ENCODE results near the gene SCGB1D1. TPM values are rescaled to one million over a fixed set of nuclear protein-coding genes. Genes with fewer than 3 reads are reported as not detected.
"Not testable (repeated sequence)": the region's sequence is repeated elsewhere in the genome, so short reads cannot be mapped to it uniquely, and the experiment has no call there.

SCGB1D1 gene
- total RNA-seq, 2 donors from 2014 or later, result not detected

DNA sequence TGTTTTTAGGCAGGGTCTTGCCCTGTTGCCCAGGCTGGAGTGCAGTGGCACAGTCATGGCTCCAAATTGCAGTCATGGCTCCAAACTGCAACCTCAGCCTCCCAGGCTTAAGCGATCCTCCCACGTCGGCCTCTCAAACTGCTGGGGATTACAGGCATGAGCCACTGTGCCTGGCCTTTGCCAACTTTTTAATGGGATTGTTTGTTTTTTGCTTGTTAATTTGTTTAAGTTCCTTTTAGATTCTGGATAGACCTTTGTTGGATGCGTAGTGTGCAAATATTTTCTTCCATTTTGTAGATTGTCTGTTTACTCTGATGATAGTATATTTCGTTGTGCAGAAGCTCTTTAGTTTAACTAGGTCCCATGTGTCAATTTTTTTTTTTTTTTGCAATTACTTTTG is 10.0 kb upstream of the SCGB1D1 start:
- Mint-ChIP-seq H3K4me1 (no peaks in the 10 kb centered on the region), H3K36me3 (ENCODE audit: low read depth) (peaks cover 3% of the 10 kb centered on the region), H3K27me3 (peaks cover 25% of the 10 kb centered on the region), H3K27ac (no peak overlapping the region), H3K4me3 (no peak overlapping the region)
- ATAC-seq (no peak), DNase-seq (no peak)
- H3K9me3 ChIP-seq (ENCODE audit: control insufficient read depth, low read length, poor library complexity, severe bottlenecking), result no peaks in the 10 kb centered on the region

DNA sequence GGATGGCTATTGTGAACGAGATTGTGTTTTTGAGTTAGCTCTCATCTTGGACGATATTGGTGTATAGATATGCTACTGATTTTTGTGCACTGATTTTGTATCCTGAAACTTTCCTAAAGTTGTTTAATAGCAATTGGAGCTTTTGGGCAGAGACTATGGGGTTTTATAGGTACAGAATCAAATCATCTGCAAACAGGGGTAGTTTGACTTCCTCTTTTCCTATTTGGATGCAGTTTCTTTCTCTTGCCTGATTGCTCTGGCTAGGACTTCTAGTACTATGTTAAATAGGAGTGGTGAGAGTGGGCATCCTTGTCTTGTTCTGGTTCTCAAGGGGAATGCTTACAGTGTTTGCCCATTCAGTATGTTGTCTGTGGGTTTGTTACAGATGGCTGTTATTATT is 8.9 kb upstream of the SCGB1D1 start:
- Mint-ChIP-seq H3K27me3 (peaks cover 29% of the 10 kb centered on the region), H3K4me1 (no peaks in the 10 kb centered on the region), H3K36me3 (ENCODE audit: low read depth) (peaks cover 6% of the 10 kb centered on the region), H3K27ac (no peak overlapping the region), H3K4me3 (no peak overlapping the region)
- H3K9me3 ChIP-seq (ENCODE audit: control insufficient read depth, low read length, poor library complexity, severe bottlenecking), result no peaks in the 10 kb centered on the region
- no peak for DNase-seq
- no peak for ATAC-seq

DNA sequence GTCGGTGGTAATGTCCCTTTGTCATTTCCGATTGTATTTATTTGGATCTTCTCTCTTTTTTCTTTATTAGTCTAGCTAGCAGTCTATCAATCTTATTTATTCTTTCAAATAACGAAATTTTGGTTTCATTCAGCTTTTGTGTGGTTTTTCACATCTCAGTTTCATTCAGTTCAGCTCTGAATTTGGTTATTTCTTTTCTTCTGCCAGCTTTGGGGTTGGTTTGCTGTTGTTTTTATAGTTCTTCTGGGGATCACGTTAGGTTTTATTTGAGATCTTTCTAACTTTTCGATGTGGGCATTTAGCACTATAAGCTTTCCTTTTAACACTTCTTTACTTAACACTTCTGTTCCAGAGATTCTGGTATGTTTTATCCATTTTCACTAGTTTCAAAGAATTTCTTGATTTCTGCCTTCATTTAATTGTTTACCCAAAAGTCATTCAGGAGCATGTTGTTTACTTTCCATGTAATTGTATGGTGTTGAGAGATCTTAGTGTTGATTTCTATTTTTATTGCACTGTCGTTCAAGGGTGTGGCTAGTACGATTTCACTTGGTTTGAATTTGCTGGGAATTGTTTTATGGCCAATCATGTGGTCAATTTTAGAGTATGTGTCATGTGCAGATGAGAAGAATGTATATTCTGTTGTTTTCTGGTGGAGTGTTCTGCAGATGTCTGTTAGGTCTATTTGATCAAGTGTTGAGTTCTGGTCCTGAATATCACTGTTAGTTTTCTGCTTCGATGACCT is 7.7 kb upstream of the SCGB1D1 start:
- DNase-seq (no peak), ATAC-seq (no peak)
- H3K9me3 ChIP-seq (ENCODE audit: control insufficient read depth, low read length, poor library complexity, severe bottlenecking), result no peaks in the 10 kb centered on the region
- H3K36me3 Mint-ChIP-seq (ENCODE audit: low read depth), result peaks cover 6% of the 10 kb centered on the region
- no peaks in the 10 kb centered on the region for H3K4me1 Mint-ChIP-seq
- H3K4me3 Mint-ChIP-seq, result no peak overlapping the region
- H3K27me3 Mint-ChIP-seq, result peaks cover 26% of the 10 kb centered on the region
- no peak overlapping the region for H3K27ac Mint-ChIP-seq

DNA sequence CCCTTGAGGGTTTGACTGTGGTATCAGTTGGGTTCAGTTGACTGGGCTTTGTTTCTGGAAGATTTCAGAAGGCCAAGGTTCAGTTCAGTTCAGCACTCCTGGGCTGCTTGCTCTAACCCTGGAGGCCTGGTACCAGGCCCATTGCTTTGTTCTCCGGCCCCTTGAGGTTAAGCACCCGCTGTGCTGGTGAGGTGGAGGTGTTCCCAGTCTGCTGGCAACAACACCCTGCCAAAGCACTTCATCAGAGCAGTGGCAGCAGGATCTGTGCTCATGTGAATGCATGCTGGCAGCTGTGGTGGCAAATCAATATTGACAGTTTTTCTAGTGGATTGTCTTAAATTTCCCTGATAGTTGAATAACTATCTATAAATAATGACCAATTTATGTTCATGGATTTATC is 3.8 kb upstream of the SCGB1D1 start:
- no peak overlapping the region for H3K27ac Mint-ChIP-seq
- no peak overlapping the region for H3K4me3 Mint-ChIP-seq
- no peaks in the 10 kb centered on the region for H3K4me1 Mint-ChIP-seq
- ATAC-seq (no peak), DNase-seq (no peak)
- H3K27me3 Mint-ChIP-seq, result peaks cover 55% of the 10 kb centered on the region
- peaks cover 6% of the 10 kb centered on the region for H3K36me3 Mint-ChIP-seq (ENCODE audit: low read depth)
- no peaks in the 10 kb centered on the region for H3K9me3 ChIP-seq (ENCODE audit: control insufficient read depth, low read length, poor library complexity, severe bottlenecking)

DNA sequence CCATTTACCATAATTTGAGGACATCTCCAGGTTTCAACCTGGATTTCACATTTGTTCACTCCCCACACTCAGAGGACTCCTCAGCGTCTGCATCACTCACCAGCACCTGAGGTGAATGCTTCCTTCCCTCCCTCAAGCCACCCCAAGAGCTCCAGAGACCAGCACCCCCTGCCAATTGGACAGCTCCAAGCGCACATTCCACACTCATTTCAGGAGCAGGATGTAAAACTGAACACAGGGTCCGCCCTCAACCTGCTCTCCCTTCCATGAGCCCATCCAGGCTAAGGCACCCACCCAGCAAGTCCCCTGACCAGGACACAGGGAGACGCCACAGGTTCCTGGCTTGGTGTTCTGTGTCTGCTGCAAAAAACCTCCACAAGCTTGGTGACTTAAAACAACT is 3.9 kb downstream of the SCGB1D1 start:
- Mint-ChIP-seq H3K36me3 (ENCODE audit: low read depth) (peaks cover 5% of the 10 kb centered on the region), H3K4me1 (no peaks in the 10 kb centered on the region), H3K4me3 (no peak overlapping the region), H3K27me3 (peaks cover 90% of the 10 kb centered on the region), H3K27ac (no peak overlapping the region)
- DNase-seq (no peak), ATAC-seq (no peak)
- H3K9me3 ChIP-seq (ENCODE audit: control insufficient read depth, low read length, poor library complexity, severe bottlenecking), result no peaks in the 10 kb centered on the region

DNA sequence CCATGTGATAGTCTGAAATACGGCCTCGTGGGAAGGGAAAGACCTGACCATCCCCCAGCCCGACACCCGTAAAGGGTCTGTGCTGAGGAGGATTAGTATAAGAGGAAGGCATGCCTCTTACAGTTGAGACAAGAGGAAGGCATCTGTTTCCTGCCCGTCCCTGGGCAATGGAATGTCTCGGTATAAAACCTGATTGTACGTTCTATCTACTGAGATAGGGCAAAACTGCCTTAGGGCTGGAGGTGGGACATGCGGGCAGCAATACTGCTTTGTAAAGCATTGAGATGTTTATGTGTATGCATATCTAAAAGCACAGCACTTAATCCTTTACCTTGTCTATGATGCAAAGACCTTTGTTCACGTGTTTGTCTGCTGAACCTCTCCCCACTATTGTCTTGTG is 5.0 kb downstream of the SCGB1D1 start:
- ATAC-seq, result not testable (repeated sequence)

DNA sequence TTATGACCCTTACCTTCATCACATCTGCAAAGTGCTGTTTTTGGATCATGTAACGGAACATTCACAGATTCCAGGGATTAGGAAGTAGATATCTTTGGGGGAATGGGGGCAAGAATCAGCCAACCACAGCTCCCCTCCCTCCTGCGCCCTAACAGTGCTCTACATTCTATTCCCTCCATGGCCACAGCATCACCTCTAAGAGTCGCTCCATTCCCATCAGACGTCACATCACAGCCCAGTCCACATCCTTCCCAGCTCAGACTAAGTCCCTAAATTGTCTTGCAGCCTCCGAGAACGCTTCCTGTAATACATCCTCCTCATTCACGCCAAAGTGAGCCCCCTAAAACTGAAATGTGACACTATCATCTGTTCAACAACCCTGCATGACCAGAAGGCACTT is 5.9 kb downstream of the SCGB1D1 start:
- DNase-seq (no peak), ATAC-seq (no peak)
- no peaks in the 10 kb centered on the region for H3K9me3 ChIP-seq (ENCODE audit: control insufficient read depth, low read length, poor library complexity, severe bottlenecking)
- H3K4me1 Mint-ChIP-seq, result no peaks in the 10 kb centered on the region
- no peak overlapping the region for H3K27ac Mint-ChIP-seq
- H3K27me3 Mint-ChIP-seq, result peaks cover 88% of the 10 kb centered on the region
- no peak overlapping the region for H3K4me3 Mint-ChIP-seq
- H3K36me3 Mint-ChIP-seq (ENCODE audit: low read depth), result peaks cover 7% of the 10 kb centered on the region

More for the DNA sequence above, 5.0 kb downstream of the SCGB1D1 start:
- not testable (repeated sequence) for H3K27ac Mint-ChIP-seq; H3K36me3 Mint-ChIP-seq (ENCODE audit: low read depth); H3K4me3 Mint-ChIP-seq; DNase-seq; H3K4me1 Mint-ChIP-seq; H3K9me3 ChIP-seq (ENCODE audit: control insufficient read depth, low read length, poor library complexity, severe bottlenecking)
- peaks cover 87% of the 10 kb centered on the region for H3K27me3 Mint-ChIP-seq

DNA sequence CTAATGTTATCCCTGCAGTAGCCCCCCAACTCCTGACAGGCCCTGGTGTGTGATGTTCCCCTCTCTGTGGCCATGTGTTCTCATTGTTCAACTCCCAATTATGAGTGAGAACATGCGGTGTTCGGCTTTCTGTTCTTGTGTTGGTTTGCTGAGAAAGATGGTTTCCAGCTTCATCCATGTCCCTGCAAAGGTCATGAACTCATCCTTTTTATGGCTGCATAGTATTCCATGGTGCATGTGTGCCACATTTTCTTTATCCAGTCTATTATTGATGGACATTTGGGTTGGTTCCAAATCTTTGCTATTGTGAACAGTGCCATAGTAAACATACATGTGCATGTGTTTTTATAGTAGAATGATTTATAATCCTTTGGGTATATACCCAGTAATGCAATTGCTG is 7.4 kb downstream of the SCGB1D1 start:
- not testable (repeated sequence) for ATAC-seq; H3K9me3 ChIP-seq (ENCODE audit: control insufficient read depth, low read length, poor library complexity, severe bottlenecking); H3K4me1 Mint-ChIP-seq; H3K4me3 Mint-ChIP-seq; H3K27ac Mint-ChIP-seq; DNase-seq
- H3K36me3 Mint-ChIP-seq (ENCODE audit: low read depth), result peaks cover 10% of the 10 kb centered on the region
- peaks cover 88% of the 10 kb centered on the region for H3K27me3 Mint-ChIP-seq

DNA sequence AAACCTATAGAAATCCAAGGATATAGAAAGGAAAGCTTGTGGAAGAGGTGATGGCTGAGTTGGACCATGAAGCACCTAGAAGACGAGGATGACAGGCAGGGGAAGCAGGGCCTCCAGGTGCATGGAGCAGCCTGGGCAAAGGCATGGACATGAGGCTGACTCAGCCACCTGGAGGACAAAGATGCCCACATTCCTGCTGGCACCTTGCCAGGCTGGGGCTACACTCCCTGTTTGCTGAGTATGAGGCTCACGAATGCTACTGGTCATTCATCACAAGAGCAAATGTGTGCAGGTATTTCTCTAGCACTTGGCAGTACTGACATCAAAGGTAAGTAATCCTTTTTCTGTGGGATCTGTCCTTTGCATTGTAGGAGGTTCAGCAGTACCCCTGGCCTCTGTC is 11.4 kb downstream of the SCGB1D1 start:
- Mint-ChIP-seq H3K27me3 (peaks cover 67% of the 10 kb centered on the region), H3K27ac (no peak overlapping the region), H3K4me1 (peaks cover 7% of the 10 kb centered on the region), H3K4me3 (no peak overlapping the region), H3K36me3 (ENCODE audit: low read depth) (peaks cover 5% of the 10 kb centered on the region)
- H3K9me3 ChIP-seq (ENCODE audit: control insufficient read depth, low read length, poor library complexity, severe bottlenecking), result no peaks in the 10 kb centered on the region
- DNase-seq (no peak), ATAC-seq (no peak)

DNA sequence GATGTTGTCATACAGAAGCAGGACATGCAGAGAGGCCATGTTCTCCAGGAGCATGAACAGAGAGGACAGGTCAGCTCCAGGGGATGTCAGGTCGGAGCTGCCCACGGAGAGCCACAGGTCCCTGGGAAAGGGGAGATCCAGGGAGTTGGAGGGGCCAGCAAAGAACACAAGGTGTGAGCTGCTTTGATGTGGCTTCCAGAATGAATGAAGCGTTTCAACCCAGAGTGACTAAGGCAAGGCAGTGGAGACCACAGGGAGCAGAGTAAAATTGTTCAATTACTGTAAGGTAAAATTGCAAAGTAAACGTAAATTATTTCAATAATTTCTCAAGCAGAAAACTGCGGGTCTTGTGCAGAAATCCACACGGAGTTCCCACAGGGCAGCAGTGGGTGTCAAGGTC is 12.9 kb downstream of the SCGB1D1 start:
- Mint-ChIP-seq H3K27ac (no peak overlapping the region), H3K36me3 (ENCODE audit: low read depth) (peaks cover 5% of the 10 kb centered on the region), H3K4me1 (peaks cover 7% of the 10 kb centered on the region), H3K27me3 (peaks cover 57% of the 10 kb centered on the region), H3K4me3 (no peak overlapping the region)
- no peaks in the 10 kb centered on the region for H3K9me3 ChIP-seq (ENCODE audit: control insufficient read depth, low read length, poor library complexity, severe bottlenecking)
- ATAC-seq, result no peak
- no peak for DNase-seq

DNA sequence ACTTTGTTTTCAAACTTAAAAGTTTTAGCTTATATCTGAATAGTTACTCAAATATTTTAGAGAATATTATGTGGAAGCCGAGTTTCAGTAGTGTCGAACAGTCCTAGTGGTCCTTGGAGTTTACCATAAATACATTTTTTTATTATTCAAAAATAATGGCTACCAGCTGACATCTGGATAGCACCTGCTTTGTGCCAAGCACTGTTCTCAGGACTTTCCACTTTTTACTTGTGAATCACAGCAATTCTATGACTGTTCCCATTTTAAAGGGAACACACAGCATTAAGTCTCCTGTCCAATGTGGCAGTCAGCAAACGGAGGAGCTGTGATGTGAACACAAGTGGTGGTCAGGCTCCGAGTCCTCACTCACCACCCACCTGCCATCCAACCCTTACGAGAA is 14.4 kb downstream of the SCGB1D1 start:
- no peaks in the 10 kb centered on the region for H3K9me3 ChIP-seq (ENCODE audit: control insufficient read depth, low read length, poor library complexity, severe bottlenecking)
- H3K4me3 Mint-ChIP-seq, result no peak overlapping the region
- no peak overlapping the region for H3K27ac Mint-ChIP-seq
- ATAC-seq (no peak), DNase-seq (no peak)
- peaks cover 56% of the 10 kb centered on the region for H3K27me3 Mint-ChIP-seq
- peaks cover 7% of the 10 kb centered on the region for H3K36me3 Mint-ChIP-seq (ENCODE audit: low read depth)
- peaks cover 10% of the 10 kb centered on the region for H3K4me1 Mint-ChIP-seq

DNA sequence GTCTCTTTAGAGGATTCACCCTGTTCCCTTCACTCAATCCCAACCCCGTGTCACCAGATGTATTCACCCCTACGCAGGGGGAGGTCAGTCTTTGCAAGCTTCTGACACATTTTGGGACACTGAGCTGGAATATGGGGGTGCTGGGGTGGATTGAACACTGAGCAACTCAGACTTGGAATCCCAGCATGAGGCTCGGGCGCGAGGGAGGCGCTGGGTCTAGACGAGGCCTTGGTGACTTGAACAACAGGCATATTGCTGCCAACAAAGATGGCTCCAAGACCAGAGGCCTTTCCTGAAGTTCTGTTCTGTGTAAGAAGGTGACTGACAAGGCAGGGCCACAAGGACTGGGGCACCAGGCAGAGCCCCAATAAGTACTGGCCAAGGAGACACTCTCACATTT is 15.4 kb downstream of the SCGB1D1 start:
- ATAC-seq (no peak), DNase-seq (no peak)
- H3K9me3 ChIP-seq (ENCODE audit: control insufficient read depth, low read length, poor library complexity, severe bottlenecking), result no peaks in the 10 kb centered on the region
- H3K27me3 Mint-ChIP-seq, result peaks cover 49% of the 10 kb centered on the region
- H3K27ac Mint-ChIP-seq, result no peak overlapping the region
- peaks cover 10% of the 10 kb centered on the region for H3K4me1 Mint-ChIP-seq
- no peak overlapping the region for H3K4me3 Mint-ChIP-seq
- peaks cover 7% of the 10 kb centered on the region for H3K36me3 Mint-ChIP-seq (ENCODE audit: low read depth)

DNA sequence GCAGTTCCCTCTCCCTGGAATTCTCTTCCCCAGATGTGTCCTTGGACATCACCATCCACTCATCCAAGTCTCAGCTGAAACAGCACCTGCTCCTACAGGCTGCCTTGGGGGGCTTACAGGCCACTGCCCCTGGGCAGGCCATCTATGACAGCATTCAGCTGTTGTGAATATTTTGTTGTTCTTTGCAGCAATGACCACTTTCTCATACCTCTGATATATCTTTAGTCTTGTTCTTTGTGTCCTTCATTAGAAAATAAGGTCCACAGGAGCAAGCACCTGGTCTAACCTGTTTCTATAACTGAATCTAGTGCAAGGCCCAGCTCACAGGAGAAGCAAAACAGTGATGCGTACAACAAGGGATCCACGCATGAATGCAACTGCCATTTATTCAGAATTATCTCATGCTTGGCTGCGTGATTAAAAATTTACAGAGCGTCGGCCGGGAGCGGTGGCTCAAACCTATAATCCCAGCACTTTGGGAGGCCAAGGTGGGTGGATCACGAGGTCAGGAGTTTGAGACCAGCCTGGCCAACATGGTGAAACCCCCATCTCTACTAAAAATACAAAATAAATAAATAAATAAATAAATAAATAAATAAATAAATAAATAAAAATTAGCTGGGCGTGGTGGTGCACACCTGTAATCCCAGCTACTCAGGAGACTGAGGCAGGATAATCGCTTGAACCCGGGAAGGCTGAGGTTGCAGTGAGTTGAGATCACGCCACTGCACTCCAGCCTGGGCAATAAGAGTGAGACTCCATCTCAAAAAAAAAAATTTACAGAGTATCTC is 16.5 kb downstream of the SCGB1D1 start:
- H3K9me3 ChIP-seq (ENCODE audit: control insufficient read depth, low read length, poor library complexity, severe bottlenecking); H3K4me3 Mint-ChIP-seq; ATAC-seq; DNase-seq; H3K27ac Mint-ChIP-seq; H3K4me1 Mint-ChIP-seq; H3K36me3 Mint-ChIP-seq (ENCODE audit: low read depth): not testable (repeated sequence)
- peaks cover 46% of the 10 kb centered on the region for H3K27me3 Mint-ChIP-seq

DNA sequence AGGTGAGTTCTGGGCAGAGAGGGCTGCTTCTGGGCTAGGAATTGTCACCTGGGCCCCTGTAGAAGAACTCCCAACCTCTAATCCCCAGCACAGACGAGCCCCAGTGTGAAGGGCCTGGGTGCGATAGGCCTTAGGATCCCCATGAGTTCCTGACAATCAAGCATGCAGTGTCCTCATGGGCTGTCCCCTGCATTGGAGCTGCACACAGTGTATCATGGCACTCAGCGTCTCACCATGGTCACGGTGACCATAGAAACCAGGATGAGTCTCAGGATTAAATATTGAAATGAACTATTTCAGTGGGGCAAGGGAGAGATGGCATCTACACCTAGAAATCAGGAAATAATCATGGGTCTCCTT is 18.7 kb downstream of the SCGB1D1 start:
- Mint-ChIP-seq H3K4me3 (no peak overlapping the region), H3K4me1 (peaks cover 8% of the 10 kb centered on the region), H3K36me3 (ENCODE audit: low read depth) (peaks cover 5% of the 10 kb centered on the region), H3K27ac (no peak overlapping the region), H3K27me3 (peaks cover 30% of the 10 kb centered on the region)
- no peaks in the 10 kb centered on the region for H3K9me3 ChIP-seq (ENCODE audit: control insufficient read depth, low read length, poor library complexity, severe bottlenecking)
- DNase-seq (no peak), ATAC-seq (no peak)
